ENCODE data around the gene DAW1.

- TF ChIP-seq EZH2phosphoT487 (IDR thresholded peaks at IDR 0.05; ENCODE audit: borderline replicate concordance, low read length) (no peak), EZH2 (IDR thresholded peaks at IDR 0.05; ENCODE audit: low read length, unreplicated experiment) (no peak), CTCF (conservative IDR thresholded peaks at IDR 0.05; ENCODE audit: low read depth, low read length) (no peak)
Measured at GRCh38 chr2:227921648-227922047, 50.2 kb downstream of the DAW1 start.

All from PC-3 (cell line).